GM12801 (cell line): ENCODE data around the gene MCM5.

Experiments used
- CTCF ChIP-seq: IDR thresholded peaks from one replicate; pipeline ENCODE4 v1.5.1; 2011; ENCODE audit warnings: control low read depth; ENCODE audit not compliant: insufficient read length; ENCODE audit errors: extremely low read depth

Gene MCM5

GRCh38 chr22:35392357-35392756, 7.6 kb upstream of the MCM5 start:
- no peak for TF ChIP-seq CTCF

- TF ChIP-seq CTCF = no peak
Observed at GRCh38 chr22:35393116-35394010, 6.6 kb upstream of the MCM5 start.

DNA sequence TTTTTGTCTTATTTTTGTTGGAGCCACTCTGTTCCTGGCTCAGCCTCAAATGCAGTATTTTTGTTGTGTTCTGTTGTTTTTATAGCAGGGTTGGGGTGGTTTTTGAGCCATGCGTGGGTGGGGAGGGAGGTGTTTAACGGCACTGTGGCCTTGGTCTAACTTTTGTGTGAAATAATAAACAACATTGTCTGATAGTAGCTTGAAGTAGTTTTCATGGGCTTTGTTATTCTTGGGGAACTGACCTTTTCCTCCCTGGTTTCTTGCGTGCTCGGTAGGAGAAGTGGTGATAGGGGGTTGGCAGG, 6.0 kb upstream of the MCM5 start:
- TF ChIP-seq CTCF = no peak

DNA sequence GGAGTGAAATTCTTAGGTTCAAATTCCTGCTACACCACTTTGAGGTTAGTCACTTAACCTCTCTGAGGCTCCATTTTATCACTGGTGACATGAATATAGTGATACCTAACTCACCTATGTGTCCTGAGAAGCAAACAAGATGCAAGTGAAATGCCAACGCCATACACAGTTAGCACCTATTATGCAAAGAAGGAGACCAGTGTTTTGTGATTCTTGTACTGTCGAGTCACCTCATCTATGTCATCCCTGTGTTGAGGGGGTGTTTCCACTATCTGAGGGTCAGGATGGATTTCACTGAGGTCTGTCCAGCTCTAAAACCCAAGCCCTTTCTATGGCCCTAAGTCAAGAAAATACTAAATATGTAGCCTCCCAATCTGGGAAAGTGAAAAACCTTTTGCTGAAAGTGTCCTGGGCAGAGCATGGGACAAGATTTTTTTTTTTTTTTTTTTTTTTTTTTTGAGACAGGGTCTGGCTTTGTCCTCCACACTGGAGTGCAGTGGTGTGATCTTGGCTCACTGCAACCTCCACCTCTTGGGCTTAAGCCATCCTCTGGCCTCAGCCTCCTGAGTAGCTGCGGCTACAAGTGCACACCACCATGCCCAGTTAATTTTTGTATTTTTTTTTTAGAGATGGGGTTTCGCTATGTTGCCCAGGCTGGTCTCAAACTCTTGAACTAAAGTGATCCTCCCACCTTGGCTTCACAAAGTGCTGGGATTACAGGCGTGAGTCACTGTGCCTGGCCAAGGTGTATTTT, 5.0 kb upstream of the MCM5 start:
- no peak for TF ChIP-seq CTCF

GRCh38 chr22:35397095-35397904, 2.6 kb upstream of the MCM5 start:
- no peak for TF ChIP-seq CTCF

- TF ChIP-seq CTCF = no peak
Observed at GRCh38 chr22:35398591-35398973, 1.4 kb upstream of the MCM5 start.

DNA sequence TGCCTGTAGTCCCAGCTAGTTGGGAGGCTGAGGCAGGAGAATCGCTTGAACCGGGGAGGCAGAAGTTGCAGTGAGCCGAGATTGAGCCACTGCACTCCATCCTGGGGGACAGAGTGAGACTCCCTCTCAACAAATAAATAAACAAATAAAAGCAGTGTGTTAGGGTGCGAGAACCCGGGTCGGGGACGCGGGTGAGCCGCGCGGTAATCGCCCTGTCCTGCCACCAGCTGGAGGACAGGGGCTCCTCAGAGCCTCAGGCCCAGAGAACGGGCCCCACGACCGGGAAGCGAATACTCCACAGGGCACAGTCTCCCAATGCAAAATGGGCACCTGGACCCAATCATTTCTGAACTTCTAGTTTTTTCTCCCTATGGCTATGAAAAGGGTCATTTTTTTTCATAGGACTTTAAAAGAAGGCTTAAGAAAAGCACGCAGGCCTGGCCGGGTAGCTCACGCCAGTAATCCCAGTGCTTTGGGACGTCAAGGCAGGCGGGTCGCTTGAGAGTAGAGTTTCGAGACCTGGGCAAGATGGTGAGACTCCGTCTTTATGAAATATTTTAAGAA, 744 bp upstream of the MCM5 start:
- TF ChIP-seq CTCF = no peak
